HG02571 (cell line): ENCODE measurements around the gene GASK1A.
A peak's percentile ranks its signal among the peaks of the same experiment; 100 is the strongest.

Experiments
- ATAC-seq: cut with Tn5 transposase; IDR thresholded peaks from one replicate; pipeline ENCODE4 v1.9.1; 2021; ENCODE audit warnings: mild to moderate bottlenecking, moderate library complexity; ENCODE audit not compliant: unreplicated experiment

The GASK1A gene

GRCh38 chr3:43105596-43106292 lies 126.6 kb downstream of the GASK1A start, which contains the start of gene POMGNT2:
Gene POMGNT2, minus strand, starts transcription at chr3:43106079. Its CDS starts 24,648 bp downstream, at chr3:43081431.
- peak; percentile 72 for ATAC-seq

- no peak for ATAC-seq
Measured at GRCh38 chr3:43106293-43106628, 127.2 kb downstream of the GASK1A start.
